H1 (cell line): ENCODE measurements around the gene PHF24. TPM values are rescaled to one million over a fixed set of nuclear protein-coding genes. Genes with fewer than 3 reads are reported as not detected.

Source experiments
- CTCF ChIA-PET: fragments of 300-600 bp; sonication (Branson Sonifier 250); formaldehyde crosslinking; loops from one replicate; lab custom pipeline; 2021; ENCODE audit not compliant: partially characterized antibody; lab: Charles Lee
- POLR2A ChIA-PET: fragments of 300-600 bp; sonication (Branson Sonifier 250); formaldehyde crosslinking; loops from one replicate; lab custom pipeline; 2021; ENCODE audit warnings: inconsistent platforms; ENCODE audit not compliant: partially characterized antibody; lab: Charles Lee
- DNase-seq, 2 experiments: peaks; one replicate each; pipeline versions ENCODE4 v3.0.0 to v3.0.0-alpha.2; 2010 to 2022; ENCODE audit warnings: low spot score in 2 of 2, low read depth in 1 of 2, mixed read lengths in 1 of 2
- FAIRE-seq: peaks from 2 replicates; lab custom pipeline; 2011; peaks lifted over from hg19 to GRCh38; lab: Jason Lieb, UNC
- H2AFZ ChIP-seq: 2 replicates; pipeline ENCODE4 v1.8.1; 2012; ENCODE audit warnings: low read length, inconsistent platforms
- H2AK5ac ChIP-seq: 2 replicates; pipeline ENCODE4 v1.6.1; 2013; ENCODE audit warnings: low read depth, low read length
- H2BK120ac ChIP-seq: replicated peaks from 2 replicates; pipeline ENCODE3; 2013; ENCODE audit warnings: low read depth, low read length, inconsistent platforms
- H2BK12ac ChIP-seq: 2 replicates; pipeline ENCODE4 v1.6.1; 2013; ENCODE audit warnings: low read depth, low read length
- H2BK15ac ChIP-seq: 2 replicates; pipeline ENCODE4 v1.6.1; 2013; ENCODE audit warnings: low read length
- H2BK20ac ChIP-seq: 2 replicates; pipeline ENCODE4 v1.6.1; 2013; ENCODE audit warnings: low read length
- H2BK5ac ChIP-seq: 2 replicates; pipeline ENCODE4 v1.6.1; 2013; ENCODE audit warnings: low read depth, low read length
- H3K14ac ChIP-seq: 2 replicates; pipeline ENCODE4 v1.6.1; 2013; ENCODE audit warnings: inconsistent platforms; ENCODE audit not compliant: insufficient read length
- H3K18ac ChIP-seq: 2 replicates; pipeline ENCODE4 v1.6.1; 2013; ENCODE audit warnings: low read length; ENCODE audit errors: extremely low read depth
- H3K23ac ChIP-seq: 2 replicates; pipeline ENCODE4 v1.6.1; 2013; ENCODE audit warnings: inconsistent platforms; ENCODE audit not compliant: insufficient read length
- H3K23me2 ChIP-seq: 2 replicates; pipeline ENCODE4 v1.6.1; 2013; ENCODE audit warnings: low read depth, low read length
- H3K27ac ChIP-seq: 2 replicates; pipeline ENCODE4 v1.6.1; 2011; ENCODE audit warnings: low read depth, low read length, inconsistent platforms
- H3K27me3 ChIP-seq, 4 experiments: replicated peaks in 1 of 4; 1 replicate in 1 of 4; 2 replicates in 3 of 4; pipeline versions ENCODE4 v1.6.1 to v1.8.1; 2011 to 2013; ENCODE audit warnings: low read length in 3 of 4, mild to moderate bottlenecking in 3 of 4, inconsistent platforms in 2 of 4, mixed read lengths in 2 of 4, moderate library complexity in 1 of 4; ENCODE audit not compliant: control insufficient read depth in 3 of 4, insufficient read depth in 3 of 4; ENCODE audit errors: extremely low read depth in 1 of 4
- H3K36me3 ChIP-seq, 4 experiments: 2 replicates each; pipeline versions ENCODE4 v1.6.1 to v1.8.1; 2011 to 2013; ENCODE audit warnings: mild to moderate bottlenecking in 4 of 4, low read length in 3 of 4, moderate library complexity in 2 of 4, control low read depth in 1 of 4, inconsistent platforms in 1 of 4; ENCODE audit not compliant: insufficient read depth in 4 of 4, control insufficient read depth in 2 of 4
- H3K4ac ChIP-seq: replicated peaks from 2 replicates; pipeline ENCODE3; 2013; ENCODE audit warnings: low read length, low read depth, mixed read lengths, inconsistent platforms; ENCODE audit not compliant: insufficient read length
- H3K4me1 ChIP-seq, 4 experiments: replicated peaks in 1 of 4; 1 replicate in 1 of 4; 2 replicates in 3 of 4; pipeline versions ENCODE4 v1.6.1 to v1.8.1; 2011 to 2013; ENCODE audit warnings: low read length in 3 of 4, inconsistent platforms in 2 of 4, mixed read lengths in 1 of 4; ENCODE audit not compliant: insufficient read depth in 4 of 4, control insufficient read depth in 3 of 4
- H3K4me2 ChIP-seq, 2 experiments: 2 replicates each; pipeline versions ENCODE4 v1.6.1 to v1.8.1; 2011 to 2013; ENCODE audit warnings: low read depth in 2 of 2, low read length in 2 of 2, control low read depth in 1 of 2, inconsistent platforms in 1 of 2, mild to moderate bottlenecking in 1 of 2; ENCODE audit not compliant: insufficient read depth in 1 of 2
- H3K4me3 ChIP-seq, 4 experiments: fragments of 200-600, 300-600 bp in 1 of 4; sonication (generic), shearing (Covaris generic), sonication (Bioruptor Twin) in 1 of 4; 2 replicates each; pipeline versions ENCODE4 v1.5.1 to v1.8.1; 2011 to 2016; ENCODE audit warnings: low read length in 4 of 4, low read depth in 3 of 4, control low read depth in 2 of 4, inconsistent platforms in 2 of 4, mild to moderate bottlenecking in 2 of 4, mixed read lengths in 1 of 4, moderate library complexity in 1 of 4; ENCODE audit not compliant: insufficient read depth in 2 of 4; ENCODE audit errors: extremely low read depth in 1 of 4
- H3K56ac ChIP-seq: replicated peaks from 2 replicates; pipeline ENCODE3; 2013; ENCODE audit warnings: low read depth, mild to moderate bottlenecking, mixed read lengths, low read length, inconsistent platforms; ENCODE audit not compliant: insufficient read length
- H3K79me1 ChIP-seq: 2 replicates; pipeline ENCODE4 v1.6.1; 2013; ENCODE audit warnings: low read depth, low read length, control low read depth
- H3K79me2 ChIP-seq, 2 experiments: 2 replicates each; pipeline versions ENCODE4 v1.6.1 to v1.8.1; 2012 to 2013; ENCODE audit warnings: low read length in 2 of 2, mild to moderate bottlenecking in 2 of 2, inconsistent platforms in 1 of 2; ENCODE audit not compliant: insufficient read depth in 2 of 2, control insufficient read depth in 1 of 2
- H3K9ac ChIP-seq, 4 experiments: replicated peaks in 1 of 4; 1 replicate in 1 of 4; 2 replicates in 3 of 4; pipeline versions ENCODE4 v1.6.1 to v1.8.1; 2011 to 2013; ENCODE audit warnings: low read depth in 3 of 4, low read length in 3 of 4, control low read depth in 2 of 4, mild to moderate bottlenecking in 2 of 4, moderate library complexity in 2 of 4, inconsistent platforms in 1 of 4; ENCODE audit errors: extremely low read depth in 1 of 4
- H3K9me3 ChIP-seq, 2 experiments: 2 replicates each; pipeline versions ENCODE4 v1.6.1 to v1.8.1; 2012 to 2013; ENCODE audit warnings: mild to moderate bottlenecking in 2 of 2, moderate library complexity in 2 of 2, control low read depth in 1 of 2, inconsistent platforms in 1 of 2, low read depth in 1 of 2, low read length in 1 of 2, mixed read lengths in 1 of 2; ENCODE audit not compliant: insufficient read depth in 2 of 2
- H4K20me1 ChIP-seq, 2 experiments: replicated peaks in 1 of 2; 2 replicates each; pipeline versions ENCODE3 to v1.8.1; 2011 to 2013; ENCODE audit warnings: inconsistent platforms in 2 of 2, low read length in 2 of 2, mild to moderate bottlenecking in 1 of 2; ENCODE audit not compliant: insufficient read depth in 2 of 2, control insufficient read depth in 1 of 2
- H4K5ac ChIP-seq: 2 replicates; pipeline ENCODE4 v1.6.1; 2013; ENCODE audit warnings: low read length, low read depth, mixed read lengths, inconsistent platforms; ENCODE audit not compliant: insufficient read length
- H4K8ac ChIP-seq: 2 replicates; pipeline ENCODE4 v1.8.0; 2013; ENCODE audit warnings: mild to moderate bottlenecking, moderate library complexity, low read length, inconsistent platforms; ENCODE audit not compliant: insufficient read depth; ENCODE audit errors: extremely low read depth
- H4K91ac ChIP-seq: replicated peaks from 2 replicates; pipeline ENCODE3; 2013; ENCODE audit warnings: low read length, mixed read lengths, inconsistent platforms; ENCODE audit not compliant: insufficient read length
- TAF7 ChIP-seq: optimal IDR thresholded peaks from 2 replicates; pipeline ENCODE3; 2011; ENCODE audit warnings: low read depth, mild to moderate bottlenecking, inconsistent platforms, low read length, moderate library complexity, borderline replicate concordance
- WGBS, 2 experiments: shearing (Covaris generic) in 1 of 2; methylation state at CpG; one replicate each; pipeline versions ENCODE4 v1.1.6 to v1.1.7; 2013 to 2015; ENCODE audit warnings: low lambda C conversion rate in 2 of 2, mixed read lengths in 2 of 2, inconsistent platforms in 1 of 2, low coverage in 1 of 2, missing lambda C conversion rate in 1 of 2; ENCODE audit not compliant: insufficient replicate concordance in 2 of 2, insufficient coverage in 1 of 2, insufficient read length in 1 of 2; ENCODE audit errors: extremely low coverage in 1 of 2, missing lambda C conversion rate in 1 of 2; 5-methylcytosine and 5-hydroxymethylcytosine counted together
- polyA plus RNA-seq, 7 experiments: library from polyadenylated mRNA; depleted of rRNA in 3 of 7; stranded (reverse) in 5 of 7; unstranded in 2 of 7; fragments of >200 nt in 5 of 7; fragments of 200-250 nt in 2 of 7; gene quantifications; 1 replicate in 5 of 7; 2 replicates in 1 of 7; 4 replicates in 1 of 7; pipeline versions ENCODE4 v1.2.1 to v1.2.3, GENCODE V29; 2011 to 2013; ENCODE audit warnings: missing spikeins in 2 of 7, mixed read lengths in 2 of 7
- total RNA-seq: library from RNA; stranded (reverse); fragmentation: NEBNext Ultra II Directional; extraction: Animal tissue kit (Norgen Biotek cat#: 25700); gene quantifications from 2 replicates; pipeline ENCODE4 v1.2.1, GENCODE V29; 2021

PHF24 gene
- total and polyA plus RNA-seq, 2 of the 8 experiments (the other 6 are each of a cell fraction or from before 2014, with no cell fraction given): 0.29 to 0.35 TPM

GRCh38 chr9:35001285-35001677 lies 43.2 kb downstream of the PHF24 start:
- H3K79me2 ChIP-seq: no peaks in the 10 kb centered on the region
- no peaks in the 10 kb centered on the region for H3K79me1 ChIP-seq
- no peak overlapping the region for H4K8ac ChIP-seq
- H3K36me3 ChIP-seq: peaks cover 14 to 17% (median 15%) of the 10 kb centered on the region in 4 experiments; a peak in 7 of 8 replicates
- no peak overlapping the region for H2AFZ ChIP-seq
- H4K5ac ChIP-seq: no peak overlapping the region
- POLR2A ChIA-PET: interaction anchor here (1.1 to 2.7 kb wide), 11 partner anchors 9 to 517 kb away, joined by 3 to 8 read pairs (median 3); partner anchors contain the start of genes DNAJB5 and FANCG
- CTCF ChIA-PET: interaction anchor here (0.7 to 14.8 kb wide), 12 partner anchors 9 to 111 kb away, joined by 3 to 148 read pairs (median 4); a partner anchor contains a TSS
- H3K27me3 ChIP-seq: no peaks in the 10 kb centered on the region
- H2BK120ac ChIP-seq: no peak overlapping the region
- H2AK5ac ChIP-seq: peak overlapping the region; percentile 86; the same call in 1 of the 2 replicates
- peaks cover 2 to 9% (median 4%) of the 10 kb centered on the region in 4 experiments; a peak in 2 of 7 replicates for H3K4me1 ChIP-seq
- no peak overlapping the region for H2BK20ac ChIP-seq
- no peak overlapping the region for H3K56ac ChIP-seq
- H2BK15ac ChIP-seq: 0 out of 2 replicates have a peak overlapping the region, but pooled peaks have one; percentile 21
- no peak overlapping the region for H3K4ac ChIP-seq
- H3K27ac ChIP-seq: no peak overlapping the region
- FAIRE-seq (no peak), DNase-seq (no peak)
- H3K9ac ChIP-seq: no peak overlapping the region
- H4K20me1 ChIP-seq: no peaks in the 10 kb centered on the region
- H2BK5ac ChIP-seq: peak overlapping the region; percentile 60; the same call in 1 of the 2 replicates
- H3K18ac ChIP-seq: no peak overlapping the region
- no peak for TF ChIP-seq TAF7
- H3K4me2 ChIP-seq: no peak overlapping the region
- WGBS, 2 experiments: 86% methylated on average over 2 of the region's 2 CpGs; no CpG with 5 or more reads in 1 of the 2 experiments
- no peak overlapping the region for H3K14ac ChIP-seq
- no peaks in the 10 kb centered on the region for H3K23me2 ChIP-seq
- H4K91ac ChIP-seq: no peak overlapping the region
- no peaks in the 10 kb centered on the region for H3K9me3 ChIP-seq
- H3K4me3 ChIP-seq: no peak overlapping the region
- H3K23ac ChIP-seq: no peak overlapping the region
- 0 out of 2 replicates have a peak overlapping the region, but pooled peaks have one; percentile 35 for H2BK12ac ChIP-seq
